Osteocyte (in vitro differentiated cells): ENCODE results near the gene CTSW. TPM values are rescaled to one million over a fixed set of nuclear protein-coding genes. Genes with fewer than 3 reads are reported as not detected.

Source experiments
- DNase-seq: peaks from one replicate; pipeline ENCODE4 v3.0.0; 2021; ENCODE audit warnings: mixed read lengths; ENCODE audit not compliant: unreplicated experiment; ENCODE audit errors: extremely low spot score
- H3K27ac Mint-ChIP-seq: one replicate; pipeline ENCODE4 v1.8.0; 2021; ENCODE audit warnings: mild to moderate bottlenecking, mixed read lengths; ENCODE audit not compliant: unreplicated experiment
- H3K27me3 Mint-ChIP-seq: one replicate; pipeline ENCODE4 v1.8.0; 2021; ENCODE audit warnings: mixed read lengths; ENCODE audit not compliant: unreplicated experiment
- H3K36me3 Mint-ChIP-seq: one replicate; pipeline ENCODE4 v1.8.0; 2021; ENCODE audit warnings: mixed read lengths; ENCODE audit not compliant: unreplicated experiment
- H3K4me1 Mint-ChIP-seq: one replicate; pipeline ENCODE4 v1.8.0; 2021; ENCODE audit warnings: mixed read lengths; ENCODE audit not compliant: unreplicated experiment
- H3K4me3 Mint-ChIP-seq: one replicate; pipeline ENCODE4 v1.8.0; 2021; ENCODE audit warnings: mild to moderate bottlenecking, moderate library complexity, mixed read lengths; ENCODE audit not compliant: unreplicated experiment
- H3K9me3 Mint-ChIP-seq: one replicate; pipeline ENCODE4 v1.8.0; 2021; ENCODE audit warnings: mixed read lengths; ENCODE audit not compliant: unreplicated experiment
- total RNA-seq: library from RNA; stranded (reverse); gene quantifications from 2 replicates; pipeline ENCODE4 v1.2.1, GENCODE V29; 2021
- TF ChIP-seq, protein P1 (sequence below): fragments of 200-600 bp; sonication (generic); IDR thresholded peaks from 2 replicates; pipeline ENCODE4 v1.5.0; 2021; ENCODE audit warnings: antibody characterized with exemption, mild to moderate bottlenecking, moderate library complexity

CTSW gene
- total RNA-seq, 1 donor from 2014 or later, result not detected

- H3K27ac Mint-ChIP-seq, result peak overlapping the region; percentile 98
- peak overlapping the region; percentile 82 for H3K4me3 Mint-ChIP-seq
- TF ChIP-seq, protein P1, sequence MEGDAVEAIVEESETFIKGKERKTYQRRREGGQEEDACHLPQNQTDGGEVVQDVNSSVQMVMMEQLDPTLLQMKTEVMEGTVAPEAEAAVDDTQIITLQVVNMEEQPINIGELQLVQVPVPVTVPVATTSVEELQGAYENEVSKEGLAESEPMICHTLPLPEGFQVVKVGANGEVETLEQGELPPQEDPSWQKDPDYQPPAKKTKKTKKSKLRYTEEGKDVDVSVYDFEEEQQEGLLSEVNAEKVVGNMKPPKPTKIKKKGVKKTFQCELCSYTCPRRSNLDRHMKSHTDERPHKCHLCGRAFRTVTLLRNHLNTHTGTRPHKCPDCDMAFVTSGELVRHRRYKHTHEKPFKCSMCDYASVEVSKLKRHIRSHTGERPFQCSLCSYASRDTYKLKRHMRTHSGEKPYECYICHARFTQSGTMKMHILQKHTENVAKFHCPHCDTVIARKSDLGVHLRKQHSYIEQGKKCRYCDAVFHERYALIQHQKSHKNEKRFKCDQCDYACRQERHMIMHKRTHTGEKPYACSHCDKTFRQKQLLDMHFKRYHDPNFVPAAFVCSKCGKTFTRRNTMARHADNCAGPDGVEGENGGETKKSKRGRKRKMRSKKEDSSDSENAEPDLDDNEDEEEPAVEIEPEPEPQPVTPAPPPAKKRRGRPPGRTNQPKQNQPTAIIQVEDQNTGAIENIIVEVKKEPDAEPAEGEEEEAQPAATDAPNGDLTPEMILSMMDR, result no peak
- peaks cover 6% of the 10 kb centered on the region for H3K36me3 Mint-ChIP-seq
- no peaks in the 10 kb centered on the region for H3K9me3 Mint-ChIP-seq
- no peak for DNase-seq
- H3K27me3 Mint-ChIP-seq, result no peaks in the 10 kb centered on the region
- peaks cover 61% of the 10 kb centered on the region for H3K4me1 Mint-ChIP-seq
Observed at GRCh38 chr11:65916391-65916790, 36.8 kb downstream of the CTSW start.

DNA sequence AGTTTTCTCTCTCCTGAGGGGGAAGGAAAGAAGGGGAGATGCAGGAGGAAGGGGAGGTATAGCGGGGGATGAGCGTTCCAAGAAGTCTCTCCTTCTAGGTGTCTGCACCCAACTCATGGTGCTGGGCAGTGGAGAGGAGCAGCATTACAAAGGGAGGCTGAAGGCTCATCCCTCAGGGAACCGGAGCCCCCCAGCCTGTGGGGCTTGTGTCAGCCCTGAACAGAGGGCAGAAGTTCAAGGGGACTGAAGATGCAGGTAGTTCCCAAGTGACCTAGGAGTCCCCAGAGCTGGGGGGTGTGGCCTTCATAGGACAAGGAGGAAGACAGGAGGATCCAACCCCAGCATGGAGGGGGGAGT lies 37.4 kb downstream of the CTSW start:
- no peaks in the 10 kb centered on the region for H3K9me3 Mint-ChIP-seq
- peak overlapping the region; percentile 98 for H3K27ac Mint-ChIP-seq
- peak overlapping the region; percentile 82 for H3K4me3 Mint-ChIP-seq
- DNase-seq, result no peak
- H3K36me3 Mint-ChIP-seq, result peaks cover 9% of the 10 kb centered on the region
- peaks cover 54% of the 10 kb centered on the region for H3K4me1 Mint-ChIP-seq
- no peaks in the 10 kb centered on the region for H3K27me3 Mint-ChIP-seq
- TF ChIP-seq, protein P1, result no peak

- H3K27ac Mint-ChIP-seq, result peak overlapping the region; percentile 98
- no peaks in the 10 kb centered on the region for H3K9me3 Mint-ChIP-seq
- no peaks in the 10 kb centered on the region for H3K27me3 Mint-ChIP-seq
- DNase-seq, result no peak
- H3K4me1 Mint-ChIP-seq, result peaks cover 49% of the 10 kb centered on the region
- H3K4me3 Mint-ChIP-seq, result peak overlapping the region; percentile 82
- TF ChIP-seq, protein P1, result no peak
- peaks cover 14% of the 10 kb centered on the region for H3K36me3 Mint-ChIP-seq
Observed at GRCh38 chr11:65917434-65918210, 38.0 kb downstream of the CTSW start.

GRCh38 chr11:65918211-65919140 lies 38.8 kb downstream of the CTSW start, which contains the start of gene C11orf68:
Gene C11orf68, minus strand, starts transcription at chr11:65919062. Its CDS starts 31 bp downstream, at chr11:65919031.
- Mint-ChIP-seq H3K4me1 (peaks cover 44% of the 10 kb centered on the region), H3K9me3 (no peaks in the 10 kb centered on the region), H3K4me3 (peak within 1 kb of the TSS; percentile 88), H3K27ac (peak within 1 kb of the TSS; percentile 98), H3K27me3 (no peaks in the 10 kb centered on the region), H3K36me3 (peaks cover 22% of the 10 kb centered on the region)
- TF ChIP-seq, protein P1, result no peak
- DNase-seq, result no peak

- H3K4me1 Mint-ChIP-seq, result peaks cover 42% of the 10 kb centered on the region
- no peaks in the 10 kb centered on the region for H3K9me3 Mint-ChIP-seq
- peak; percentile 99 for DNase-seq
- H3K36me3 Mint-ChIP-seq, result peaks cover 23% of the 10 kb centered on the region
- no peaks in the 10 kb centered on the region for H3K27me3 Mint-ChIP-seq
- H3K4me3 Mint-ChIP-seq, result peak within 1 kb of the TSS; percentile 88
- peak within 1 kb of the TSS; percentile 98 for H3K27ac Mint-ChIP-seq
- TF ChIP-seq, protein P1, result no peak
Observed at GRCh38 chr11:65919141-65919572, 39.5 kb downstream of the CTSW start, which contains the start of gene DRAP1. Gene DRAP1, plus strand, starts transcription at chr11:65919426. Its CDS starts 76 bp downstream, at chr11:65919502.
